DMS 273 (cell line): Measurements from ENCODE around the gene COX10.

Experiments
- DNase-seq: peaks from one replicate; lab custom pipeline; 2025; ENCODE audit not compliant: unreplicated experiment; lab: John Stamatoyannopoulos, UW

Gene COX10

GRCh38 chr17:14070344-14070984 lies 1.2 kb downstream of the COX10 start:
- no peak for DNase-seq

DNA sequence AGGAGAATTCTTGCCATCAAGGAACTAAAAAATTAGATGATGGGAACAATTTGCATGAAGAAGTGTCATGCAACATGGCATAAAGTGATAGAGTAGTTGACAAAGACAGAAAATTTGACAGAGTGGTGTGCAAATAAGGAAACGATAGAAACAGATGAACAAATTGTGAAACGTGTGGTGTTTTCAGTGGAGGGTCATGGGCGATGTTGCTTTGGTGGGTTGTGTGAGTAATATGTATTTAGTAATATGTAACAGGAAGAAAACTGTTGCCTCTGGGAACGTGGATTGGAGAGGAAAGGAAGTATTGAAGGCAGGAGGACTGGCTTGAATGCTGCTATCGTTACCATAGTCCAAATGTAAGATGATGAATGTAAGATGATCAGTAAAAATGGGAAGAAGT lies 3.6 kb downstream of the COX10 start:
- DNase-seq = no peak

DNA sequence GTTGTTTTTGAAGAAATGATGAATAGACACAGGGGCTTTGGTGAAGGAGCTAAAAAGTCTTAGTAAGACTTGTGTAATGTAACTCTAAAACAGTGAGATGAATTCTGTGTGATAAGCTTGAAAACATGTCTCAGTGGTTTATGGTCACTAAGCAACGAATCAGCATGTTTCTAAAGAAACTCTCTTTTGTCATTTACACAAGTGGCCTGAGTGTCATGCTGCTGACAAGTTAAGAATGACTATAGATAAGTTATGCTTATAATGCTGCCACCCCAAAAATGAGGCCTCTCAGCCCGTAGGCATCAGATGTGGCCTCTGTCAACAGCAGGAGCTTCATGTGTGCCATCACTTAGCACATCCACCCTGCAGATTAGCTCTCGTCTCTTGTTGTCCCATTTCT lies 8.7 kb downstream of the COX10 start:
- no peak for DNase-seq

DNA sequence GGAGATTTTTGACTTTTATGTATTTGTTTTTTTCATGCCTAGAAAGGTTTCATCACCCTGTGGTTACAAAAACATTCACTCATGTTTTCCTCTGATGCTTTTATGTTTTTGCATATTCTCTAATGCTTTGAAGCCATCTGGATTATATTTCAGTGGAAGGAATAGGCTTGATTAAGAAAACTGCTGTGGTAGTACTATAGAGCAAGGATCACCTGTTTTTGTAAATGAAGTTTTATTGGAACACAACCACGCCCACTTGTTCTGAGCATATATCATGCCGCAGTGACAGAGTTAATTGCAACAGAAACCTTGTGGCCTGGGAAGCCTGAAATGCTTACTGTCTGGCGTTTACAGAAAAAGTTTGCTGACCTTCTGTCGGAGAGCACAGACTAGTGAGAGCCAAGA lies 11.5 kb downstream of the COX10 start:
- no peak for DNase-seq

GRCh38 chr17:14082848-14083247 lies 13.5 kb downstream of the COX10 start:
- DNase-seq = no peak

- no peak for DNase-seq
Observed at GRCh38 chr17:14084955-14085354, 15.7 kb downstream of the COX10 start.

DNA sequence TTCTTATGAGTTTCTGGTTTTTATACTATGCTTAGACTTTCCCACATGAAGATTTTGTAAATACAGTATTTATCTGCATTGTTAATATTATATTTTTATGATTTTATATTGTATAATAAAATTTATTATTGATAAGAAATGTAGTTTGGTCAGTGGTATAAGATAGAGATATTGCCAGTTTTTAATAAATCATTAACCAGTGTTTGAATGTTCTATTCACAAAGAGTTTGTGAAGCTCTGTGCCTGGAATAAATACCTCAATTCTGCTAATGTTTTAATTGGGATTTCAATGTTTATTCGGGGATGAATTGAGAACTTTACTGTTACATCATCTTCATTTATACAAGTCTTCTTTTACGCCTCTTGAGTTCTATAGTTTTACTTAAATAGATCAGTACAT lies 16.9 kb downstream of the COX10 start:
- DNase-seq = no peak

GRCh38 chr17:14089179-14089578 lies 19.9 kb downstream of the COX10 start:
- no peak for DNase-seq

DNA sequence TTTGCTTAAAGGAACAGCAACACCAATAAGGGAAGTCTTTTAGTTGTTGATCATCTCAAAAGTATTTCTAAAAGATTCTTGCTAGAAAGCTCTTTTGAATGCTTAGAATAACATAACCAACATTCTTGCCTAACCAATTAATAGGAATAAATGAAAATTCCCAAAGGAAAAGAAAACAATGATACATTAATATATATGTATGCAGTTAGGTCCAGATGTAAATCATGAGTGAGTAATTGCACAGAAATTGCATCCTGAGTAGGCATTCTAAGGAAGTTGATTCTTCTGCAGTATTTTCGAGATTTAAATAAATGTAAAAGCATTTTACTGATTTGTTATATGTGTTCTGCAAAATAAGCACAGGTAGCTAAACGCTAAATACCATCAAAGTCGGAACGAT lies 22.1 kb downstream of the COX10 start:
- no peak for DNase-seq

DNA sequence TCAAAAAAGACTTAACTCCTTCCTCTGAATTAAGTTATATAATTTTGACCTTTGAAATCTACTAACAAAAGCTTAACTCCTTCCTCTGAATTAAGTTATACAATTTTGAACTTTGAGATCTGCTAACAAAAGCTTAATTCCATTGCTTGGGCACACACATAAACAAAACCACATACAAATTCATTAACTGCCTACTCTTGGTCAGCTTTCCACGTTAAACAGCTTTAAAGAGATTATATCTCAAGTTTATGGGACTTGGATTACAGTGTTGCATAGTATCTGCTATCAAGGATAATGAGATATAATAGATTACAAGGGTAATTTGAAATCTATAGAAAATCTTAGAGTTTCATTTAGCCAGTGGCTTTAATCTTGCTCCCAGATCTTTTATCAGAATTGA lies 23.5 kb downstream of the COX10 start:
- no peak for DNase-seq

DNA sequence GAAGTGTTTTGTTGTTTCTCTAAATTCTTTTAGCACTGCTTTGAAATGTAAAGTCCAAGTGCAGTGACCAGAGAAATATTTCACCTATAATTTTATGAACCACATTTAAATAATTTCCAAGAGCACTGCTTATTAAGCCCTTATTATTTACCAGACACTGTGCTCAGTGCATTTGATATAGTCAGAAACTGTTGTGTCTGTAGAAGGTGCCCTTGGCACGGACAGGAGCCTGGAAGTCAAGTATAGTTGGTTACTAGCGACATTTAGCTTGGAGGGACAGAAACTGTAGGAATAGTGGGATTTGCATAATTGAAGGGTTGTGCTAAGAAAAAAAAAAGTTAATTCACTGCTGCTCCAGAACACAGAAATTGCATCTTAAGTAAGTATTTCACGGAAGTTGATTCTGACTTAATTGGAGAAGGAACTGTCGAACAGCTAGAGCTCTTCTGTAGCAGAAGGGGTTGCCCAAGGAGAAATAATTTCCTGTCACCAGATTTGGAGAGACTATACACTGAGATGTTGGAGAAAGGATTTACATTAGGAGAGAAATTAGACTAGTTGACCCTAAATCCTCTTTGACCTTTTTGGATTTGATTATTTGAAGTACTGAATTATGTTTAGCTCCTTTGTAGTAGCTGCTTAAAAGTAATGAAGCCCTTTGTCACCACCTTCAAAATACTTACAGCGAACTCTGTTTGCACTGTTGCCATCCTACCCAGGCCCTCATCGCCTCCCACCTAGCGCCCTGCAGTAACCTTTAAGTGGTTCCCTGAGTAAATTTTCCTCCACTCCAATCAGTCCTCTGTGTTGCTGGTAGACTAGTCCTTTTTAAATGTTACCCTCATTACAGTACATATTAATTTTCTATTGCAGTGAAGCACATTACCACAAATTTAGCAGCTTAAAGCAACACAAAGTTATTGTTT lies 25.6 kb downstream of the COX10 start:
- DNase-seq = no peak

DNA sequence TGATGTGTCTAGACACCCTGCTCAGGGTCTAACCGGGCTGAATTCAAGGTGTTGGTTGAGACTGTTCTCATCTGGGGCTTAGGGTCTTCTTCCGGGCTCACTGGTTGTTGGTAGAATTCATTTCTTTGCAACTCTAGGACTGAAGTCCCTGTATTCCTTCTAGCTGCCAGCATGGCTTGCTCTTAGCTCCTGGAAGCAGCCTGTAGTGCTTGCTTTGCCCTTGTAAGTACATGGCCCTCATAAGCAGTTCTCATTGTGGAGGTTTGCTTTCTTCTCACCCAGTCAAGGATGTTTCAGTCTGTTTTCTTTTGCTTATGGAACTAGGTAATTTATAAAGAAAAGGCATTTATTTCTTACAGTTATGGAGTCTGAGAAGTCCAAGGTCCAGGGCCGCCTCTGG lies 26.3 kb downstream of the COX10 start:
- no peak for DNase-seq

- DNase-seq = no peak
Observed at GRCh38 chr17:14098246-14098645, 28.9 kb downstream of the COX10 start.

- DNase-seq = no peak
Observed at GRCh38 chr17:14101976-14102375, 32.7 kb downstream of the COX10 start.

GRCh38 chr17:14103836-14104235 lies 34.5 kb downstream of the COX10 start:
- DNase-seq = no peak

DNA sequence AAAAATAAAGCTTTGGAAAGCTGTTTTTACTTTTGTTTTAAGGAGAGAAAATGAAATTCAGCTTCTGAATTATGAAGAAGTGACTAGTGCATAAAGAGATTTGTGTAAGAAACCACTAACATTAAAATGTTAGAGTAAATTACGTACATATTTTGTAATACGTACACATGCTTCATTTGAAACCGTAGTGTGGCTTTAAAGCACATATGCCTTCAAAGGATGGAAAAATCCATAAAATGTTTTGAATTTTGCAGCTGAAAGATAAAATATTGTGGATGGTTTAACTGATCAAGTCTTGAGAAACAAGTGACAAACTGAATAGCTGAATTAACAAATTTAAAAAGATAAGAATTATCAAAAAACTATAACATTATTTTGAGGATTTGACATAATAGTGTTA lies 35.4 kb downstream of the COX10 start:
- no peak for DNase-seq

GRCh38 chr17:14107889-14108288 lies 38.6 kb downstream of the COX10 start:
- DNase-seq = no peak

DNA sequence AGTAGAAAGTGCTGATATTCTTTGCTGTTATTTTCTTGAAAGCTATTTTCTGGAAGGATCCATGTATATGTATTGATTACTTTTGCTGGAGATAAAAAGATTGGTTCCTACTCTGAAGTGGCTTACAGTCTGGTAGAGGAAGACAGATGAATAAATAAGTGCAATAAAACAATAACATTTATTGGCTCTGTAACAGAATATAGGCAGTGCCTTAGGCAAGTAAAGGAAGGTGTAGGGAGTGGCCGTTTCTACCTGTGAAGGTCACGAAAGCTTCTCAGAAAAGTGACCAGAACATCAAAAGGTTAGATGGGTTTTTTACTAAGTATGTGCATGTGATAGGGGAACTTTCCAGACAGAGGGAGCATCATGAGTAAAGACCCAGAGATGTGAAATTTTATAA lies 43.1 kb downstream of the COX10 start:
- no peak for DNase-seq

GRCh38 chr17:14113137-14113536 lies 43.8 kb downstream of the COX10 start:
- DNase-seq = no peak

- no peak for DNase-seq
Observed at GRCh38 chr17:14116263-14117024, 47.1 kb downstream of the COX10 start.

GRCh38 chr17:14118951-14119350 lies 49.6 kb downstream of the COX10 start:
- no peak for DNase-seq

- no peak for DNase-seq
Observed at GRCh38 chr17:14119546-14119945, 50.2 kb downstream of the COX10 start.
